ENCODE data around the gene ENTPD8. TPM values are rescaled to one million over a fixed set of nuclear protein-coding genes. Genes with fewer than 3 reads are reported as not detected.

The ENTPD8 gene
- total RNA-seq, 2 donors from 2014 or later = 0.33 to 0.75 TPM

- Mint-ChIP-seq H3K27ac (no peak overlapping the region), H3K9me3 (no peaks in the 10 kb centered on the region), H3K36me3 (ENCODE audit: low read depth) (peaks cover 14% of the 10 kb centered on the region), H3K4me1 (peaks cover 1% of the 10 kb centered on the region), H3K4me3 (peak overlapping the region; percentile 52), H3K27me3 (ENCODE audit: insufficient read depth) (peaks cover 19% of the 10 kb centered on the region)
- Histone ChIP-seq H3K4me3 (ENCODE audit: low read length) (peak overlapping the region; percentile 77), H3K27ac (ENCODE audit: low read depth, low read length) (no peak overlapping the region), H3K36me3 (ENCODE audit: control insufficient read depth, insufficient read depth, low read length) (peaks cover 13% of the 10 kb centered on the region), H3K9ac (ENCODE audit: extremely low read depth, low read length, poor library complexity, severe bottlenecking) (no peak overlapping the region), H3K9me3 (ENCODE audit: control insufficient read depth, low read length) (no peaks in the 10 kb centered on the region), H3K27me3 (ENCODE audit: control insufficient read depth, insufficient read depth, low read length, poor library complexity, severe bottlenecking) (no peaks in the 10 kb centered on the region), H3K4me1 (ENCODE audit: control insufficient read depth, insufficient read depth, low read length) (peaks cover 4% of the 10 kb centered on the region)
- DNase-seq = no peak
- TF ChIP-seq CTCF (conservative IDR thresholded peaks at IDR 0.05) = no peak
- WGBS, 2 experiments (ENCODE audit: insufficient coverage in 1 of 2, insufficient read length in 1 of 2) = 95% methylated on average over 28 to 44 of the region's 44 CpGs
These were observed 16.4 kb upstream of the ENTPD8 start for GRCh38 chr9:137457406-137458193.

DNA sequence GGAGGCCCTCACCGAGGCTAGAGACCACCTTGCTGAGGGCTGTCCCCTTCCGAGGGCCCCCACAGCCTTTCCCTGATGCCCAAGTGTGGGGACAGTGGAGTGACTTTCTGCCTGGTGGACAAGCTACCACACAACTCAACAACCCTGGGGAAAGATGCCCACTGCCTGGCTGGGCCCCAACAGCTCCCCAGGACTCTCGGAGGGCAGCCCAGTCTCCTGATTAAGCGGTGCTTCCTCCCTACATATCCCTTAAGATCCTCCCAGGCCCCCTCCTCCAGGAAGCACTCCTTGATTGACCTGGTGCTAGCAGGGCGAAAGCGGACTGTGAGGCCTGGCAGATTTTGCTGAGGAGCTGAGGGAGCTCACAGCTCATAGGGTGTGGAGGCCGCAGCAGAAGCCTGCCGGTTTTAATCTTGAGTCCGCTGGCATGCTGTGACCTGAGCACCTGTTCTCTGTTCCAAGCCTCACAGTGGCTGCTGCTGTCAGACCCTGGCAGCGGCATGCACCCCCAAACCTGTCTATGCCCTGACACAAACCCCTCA lies 15.8 kb upstream of the ENTPD8 start:
- 94 to 95% methylated on average over 7 to 10 of the region's 10 CpGs for WGBS, 2 experiments (ENCODE audit: insufficient coverage in 1 of 2, insufficient read length in 1 of 2)
- Mint-ChIP-seq H3K4me1 (peaks cover 1% of the 10 kb centered on the region), H3K36me3 (ENCODE audit: low read depth) (peaks cover 14% of the 10 kb centered on the region), H3K27me3 (ENCODE audit: insufficient read depth) (peaks cover 14% of the 10 kb centered on the region), H3K9me3 (no peaks in the 10 kb centered on the region), H3K27ac (no peak overlapping the region), H3K4me3 (no peak overlapping the region)
- H3K27me3 ChIP-seq (ENCODE audit: control insufficient read depth, insufficient read depth, low read length, poor library complexity, severe bottlenecking) = no peaks in the 10 kb centered on the region
- H3K4me3 ChIP-seq (ENCODE audit: low read length) = no peak overlapping the region
- H3K4me1 ChIP-seq (ENCODE audit: control insufficient read depth, insufficient read depth, low read length) = peaks cover 4% of the 10 kb centered on the region
- DNase-seq = no peak
- no peak overlapping the region for H3K9ac ChIP-seq (ENCODE audit: extremely low read depth, low read length, poor library complexity, severe bottlenecking)
- H3K9me3 ChIP-seq (ENCODE audit: control insufficient read depth, low read length) = no peaks in the 10 kb centered on the region
- TF ChIP-seq CTCF (conservative IDR thresholded peaks at IDR 0.05) = no peak
- H3K36me3 ChIP-seq (ENCODE audit: control insufficient read depth, insufficient read depth, low read length) = peaks cover 19% of the 10 kb centered on the region
- no peak overlapping the region for H3K27ac ChIP-seq (ENCODE audit: low read depth, low read length)

DNA sequence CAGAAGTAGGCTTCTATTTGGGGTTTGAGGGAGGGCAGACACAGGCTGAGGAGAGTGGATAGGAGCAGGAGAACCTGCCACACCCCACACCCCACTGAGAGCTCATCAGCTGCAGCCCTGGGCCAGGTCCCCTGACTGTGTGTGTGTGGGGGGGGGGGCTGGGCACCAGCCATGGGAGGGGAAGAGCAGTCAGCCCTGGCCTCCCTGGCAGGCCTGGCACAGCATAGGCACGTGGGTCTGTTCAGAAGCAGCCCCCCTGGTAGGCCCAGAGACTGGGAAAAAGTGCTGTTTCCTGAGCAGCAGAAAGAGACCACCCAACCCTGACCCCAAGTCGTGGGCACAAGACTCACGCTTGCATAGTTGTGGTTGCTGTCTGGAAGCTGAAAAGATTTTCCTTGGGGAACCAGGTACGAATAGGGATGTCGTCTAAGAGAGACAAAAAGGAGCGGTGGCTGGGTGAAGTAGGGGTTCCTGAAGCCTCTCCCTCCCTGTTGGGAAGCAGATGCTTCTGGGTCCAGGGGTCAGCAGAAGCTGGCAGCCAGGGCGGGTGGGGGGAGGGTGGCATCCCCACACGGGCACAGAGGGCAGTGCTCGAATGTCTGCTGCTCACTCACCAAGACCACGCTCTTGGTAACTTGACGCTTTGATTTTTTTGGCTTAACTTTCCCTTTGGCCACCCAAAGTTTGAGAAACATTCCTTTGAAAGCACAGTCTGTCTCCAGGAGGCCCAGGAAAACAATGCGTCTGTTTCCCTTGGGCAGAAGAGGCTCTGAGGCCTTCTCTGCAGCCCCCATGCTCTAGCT lies 15.1 kb upstream of the ENTPD8 start:
- DNase-seq = no peak
- Mint-ChIP-seq H3K27me3 (ENCODE audit: insufficient read depth) (peaks cover 12% of the 10 kb centered on the region), H3K4me3 (no peak overlapping the region), H3K4me1 (peaks cover 1% of the 10 kb centered on the region), H3K36me3 (ENCODE audit: low read depth) (peaks cover 14% of the 10 kb centered on the region), H3K27ac (no peak overlapping the region), H3K9me3 (no peaks in the 10 kb centered on the region)
- 91 to 96% methylated on average over 12 of the region's 12 CpGs for WGBS, 2 experiments (ENCODE audit: insufficient coverage in 1 of 2, insufficient read length in 1 of 2)
- no peak overlapping the region for H3K9ac ChIP-seq (ENCODE audit: extremely low read depth, low read length, poor library complexity, severe bottlenecking)
- H3K27ac ChIP-seq (ENCODE audit: low read depth, low read length) = no peak overlapping the region
- no peaks in the 10 kb centered on the region for H3K9me3 ChIP-seq (ENCODE audit: control insufficient read depth, low read length)
- H3K27me3 ChIP-seq (ENCODE audit: control insufficient read depth, insufficient read depth, low read length, poor library complexity, severe bottlenecking) = no peaks in the 10 kb centered on the region
- no peak for TF ChIP-seq CTCF (conservative IDR thresholded peaks at IDR 0.05)
- no peak overlapping the region for H3K4me3 ChIP-seq (ENCODE audit: low read length)
- H3K4me1 ChIP-seq (ENCODE audit: control insufficient read depth, insufficient read depth, low read length) = peaks cover 4% of the 10 kb centered on the region
- peaks cover 19% of the 10 kb centered on the region for H3K36me3 ChIP-seq (ENCODE audit: control insufficient read depth, insufficient read depth, low read length)
